Measurements from ENCODE around the gene C22orf39.

DNA sequence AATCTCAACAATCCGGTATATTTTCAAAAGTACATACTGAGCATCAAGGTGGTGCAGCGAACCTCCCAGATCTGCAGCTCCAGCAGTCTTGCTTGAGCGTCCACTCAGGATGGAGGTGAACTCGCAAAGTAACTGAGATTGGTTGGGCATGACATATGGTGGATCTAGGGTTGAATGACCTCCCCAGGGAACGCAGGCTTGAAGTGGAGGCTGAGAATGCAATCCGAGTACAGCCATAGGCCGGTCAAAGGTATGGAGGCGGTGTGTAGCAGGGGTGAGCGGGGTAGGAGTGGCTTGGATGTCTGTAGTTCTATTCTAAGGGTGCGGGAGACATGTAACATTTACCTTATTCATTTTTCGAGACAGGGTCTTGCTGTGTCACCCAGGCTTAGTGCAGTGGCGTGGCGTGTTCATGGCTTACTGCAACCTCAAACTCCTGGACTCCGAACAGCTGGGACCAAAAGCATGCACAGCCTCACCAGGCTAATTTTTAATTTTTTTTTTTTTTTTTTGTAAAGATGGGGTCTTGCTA, 631 bp upstream of the C22orf39 start:
- TF ChIP-seq POLR2A (IDR thresholded peaks at IDR 0.05; ENCODE audit: low read depth, low read length) (no peak; the same call in 1 of the 2 replicates), TAF1 (IDR thresholded peaks at IDR 0.05; ENCODE audit: borderline replicate concordance, low read depth, low read length) (no peak)

Data from GM12892 (cell line).